Suprapubic skin (tissue), 4 donors: ENCODE measurements around the gene LZTS2. TPM values are rescaled to one million over a fixed set of nuclear protein-coding genes. Genes with fewer than 3 reads are reported as not detected.

Experiments
- DNase-seq, 2 donors: peaks; one replicate each; pipeline ENCODE4 v3.0.0-alpha.2; 2019; ENCODE audit warnings: low spot score in 2 of 2
- H3K27ac ChIP-seq: fragments of 200-600 bp; sonication (generic); one replicate; pipeline ENCODE4 v1.5.1; 2019
- H3K27me3 ChIP-seq: fragments of 200-600 bp; sonication (generic); one replicate; pipeline ENCODE4 v1.5.1; 2019
- H3K36me3 ChIP-seq: fragments of 200-600 bp; sonication (generic); one replicate; pipeline ENCODE4 v1.5.1; 2019
- H3K4me1 ChIP-seq: fragments of 200-600 bp; sonication (generic); one replicate; pipeline ENCODE4 v1.5.1; 2019
- H3K4me3 ChIP-seq: fragments of 200-600 bp; sonication (generic); one replicate; pipeline ENCODE4 v1.5.1; 2019; ENCODE audit warnings: mild to moderate bottlenecking
- H3K9me3 ChIP-seq: fragments of 200-600 bp; sonication (generic); one replicate; pipeline ENCODE4 v1.5.1; 2019
- EP300 ChIP-seq: sonication (generic); formaldehyde crosslinking; IDR thresholded peaks from one replicate; pipeline ENCODE4 v1.6.1; 2017; ENCODE audit warnings: antibody characterized with exemption
- POLR2A ChIP-seq, 2 donors: fragments of 450-650 bp; IDR thresholded peaks; one replicate each; pipeline ENCODE4 v1.6.1; 2017; ENCODE audit warnings: antibody characterized with exemption in 2 of 2, mild to moderate bottlenecking in 2 of 2, moderate library complexity in 2 of 2
- POLR2AphosphoS5 ChIP-seq, 3 donors: sonication (generic); formaldehyde crosslinking; IDR thresholded peaks; one replicate each; pipeline ENCODE4 v1.6.1; 2017; ENCODE audit warnings: antibody characterized with exemption in 3 of 3
- WGBS: methylation state at CpG from one replicate; pipeline ENCODE4 v1.1.5; 2018; 5-methylcytosine and 5-hydroxymethylcytosine counted together
- total RNA-seq, 4 donors: library from RNA; depleted of rRNA; stranded (reverse); fragments of >200 nt; gene quantifications; one replicate each; pipeline ENCODE4 v1.1.0, GENCODE V29; 2016
- TF ChIP-seq, protein P1 (sequence below), 2 donors: fragments of 200-600 bp in 1 of 2; fragments of 450-650 bp in 1 of 2; sonication (generic) in 1 of 2; IDR thresholded peaks; one replicate each; pipeline ENCODE4 v1.5.1; 2016 to 2019; ENCODE audit warnings: antibody characterized with exemption in 2 of 2, mild to moderate bottlenecking in 1 of 2, moderate library complexity in 1 of 2

LZTS2 gene
- total RNA-seq, 4 donors from 2014 or later: 51.9 to 88.8 (median 61.2) TPM

DNA sequence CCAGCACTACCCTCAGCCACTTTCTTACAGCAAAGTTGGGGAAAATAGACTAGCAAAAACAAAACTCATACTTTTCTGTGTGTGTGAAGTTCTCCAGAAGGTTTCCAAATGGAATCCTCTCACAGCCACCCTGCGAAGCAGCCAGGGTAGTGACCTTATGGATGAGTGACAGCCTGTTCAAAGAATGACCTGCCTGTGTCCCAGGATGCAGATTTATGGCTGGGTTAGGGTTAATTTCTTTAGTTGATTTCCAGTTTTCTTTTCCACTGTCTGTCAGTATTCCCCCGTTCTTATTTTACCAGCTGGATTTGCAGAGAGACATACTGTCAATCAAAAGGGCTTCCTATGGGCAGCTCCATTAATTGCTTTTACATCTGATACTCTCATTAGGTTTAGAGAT is 32.7 kb upstream of the LZTS2 start:
- Histone ChIP-seq H3K36me3 (peaks cover 36% of the 10 kb centered on the region), H3K4me3 (no peak overlapping the region), H3K27me3 (no peaks in the 10 kb centered on the region), H3K4me1 (peaks cover 14% of the 10 kb centered on the region), H3K9me3 (no peaks in the 10 kb centered on the region), H3K27ac (no peak overlapping the region)
- WGBS: 72% methylated on average over 2 of the region's 2 CpGs
- DNase-seq: no peak
- TF ChIP-seq EP300 (no peak), POLR2A (IDR thresholded peaks at IDR 0.05) (no peak), POLR2AphosphoS5 (IDR thresholded peaks at IDR 0.05) (no peak)
- TF ChIP-seq, protein P1, sequence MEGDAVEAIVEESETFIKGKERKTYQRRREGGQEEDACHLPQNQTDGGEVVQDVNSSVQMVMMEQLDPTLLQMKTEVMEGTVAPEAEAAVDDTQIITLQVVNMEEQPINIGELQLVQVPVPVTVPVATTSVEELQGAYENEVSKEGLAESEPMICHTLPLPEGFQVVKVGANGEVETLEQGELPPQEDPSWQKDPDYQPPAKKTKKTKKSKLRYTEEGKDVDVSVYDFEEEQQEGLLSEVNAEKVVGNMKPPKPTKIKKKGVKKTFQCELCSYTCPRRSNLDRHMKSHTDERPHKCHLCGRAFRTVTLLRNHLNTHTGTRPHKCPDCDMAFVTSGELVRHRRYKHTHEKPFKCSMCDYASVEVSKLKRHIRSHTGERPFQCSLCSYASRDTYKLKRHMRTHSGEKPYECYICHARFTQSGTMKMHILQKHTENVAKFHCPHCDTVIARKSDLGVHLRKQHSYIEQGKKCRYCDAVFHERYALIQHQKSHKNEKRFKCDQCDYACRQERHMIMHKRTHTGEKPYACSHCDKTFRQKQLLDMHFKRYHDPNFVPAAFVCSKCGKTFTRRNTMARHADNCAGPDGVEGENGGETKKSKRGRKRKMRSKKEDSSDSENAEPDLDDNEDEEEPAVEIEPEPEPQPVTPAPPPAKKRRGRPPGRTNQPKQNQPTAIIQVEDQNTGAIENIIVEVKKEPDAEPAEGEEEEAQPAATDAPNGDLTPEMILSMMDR (IDR thresholded peaks at IDR 0.05): no peak

DNA sequence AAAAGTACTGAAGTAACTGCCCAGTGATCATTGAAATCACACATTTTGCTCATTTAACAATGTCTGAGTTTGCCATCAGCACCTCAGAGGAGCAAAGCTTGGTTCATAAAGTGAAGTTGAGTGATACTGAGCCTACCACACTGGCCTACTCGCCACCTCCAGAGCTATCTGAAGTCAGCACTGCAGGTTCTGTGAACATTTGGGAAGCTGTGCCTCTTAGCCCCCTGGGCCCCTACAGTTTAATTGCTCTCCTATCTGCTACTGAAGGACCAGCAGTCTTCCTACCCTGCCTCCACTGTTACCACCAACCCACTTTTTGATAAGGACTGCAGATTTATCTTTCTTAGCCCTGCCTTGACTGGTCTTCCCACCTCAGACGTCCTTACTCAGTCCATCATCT is 32.3 kb upstream of the LZTS2 start:
- no peak for TF ChIP-seq POLR2A (IDR thresholded peaks at IDR 0.05)
- no peak for TF ChIP-seq EP300
- no peak for TF ChIP-seq POLR2AphosphoS5 (IDR thresholded peaks at IDR 0.05)
- TF ChIP-seq, protein P1 (IDR thresholded peaks at IDR 0.05): no peak
- Histone ChIP-seq H3K9me3 (no peaks in the 10 kb centered on the region), H3K4me1 (peaks cover 14% of the 10 kb centered on the region), H3K27me3 (no peaks in the 10 kb centered on the region), H3K36me3 (peaks cover 31% of the 10 kb centered on the region), H3K27ac (no peak overlapping the region), H3K4me3 (no peak overlapping the region)
- 69% methylated on average over 2 of the region's 2 CpGs for WGBS
- DNase-seq: no peak

DNA sequence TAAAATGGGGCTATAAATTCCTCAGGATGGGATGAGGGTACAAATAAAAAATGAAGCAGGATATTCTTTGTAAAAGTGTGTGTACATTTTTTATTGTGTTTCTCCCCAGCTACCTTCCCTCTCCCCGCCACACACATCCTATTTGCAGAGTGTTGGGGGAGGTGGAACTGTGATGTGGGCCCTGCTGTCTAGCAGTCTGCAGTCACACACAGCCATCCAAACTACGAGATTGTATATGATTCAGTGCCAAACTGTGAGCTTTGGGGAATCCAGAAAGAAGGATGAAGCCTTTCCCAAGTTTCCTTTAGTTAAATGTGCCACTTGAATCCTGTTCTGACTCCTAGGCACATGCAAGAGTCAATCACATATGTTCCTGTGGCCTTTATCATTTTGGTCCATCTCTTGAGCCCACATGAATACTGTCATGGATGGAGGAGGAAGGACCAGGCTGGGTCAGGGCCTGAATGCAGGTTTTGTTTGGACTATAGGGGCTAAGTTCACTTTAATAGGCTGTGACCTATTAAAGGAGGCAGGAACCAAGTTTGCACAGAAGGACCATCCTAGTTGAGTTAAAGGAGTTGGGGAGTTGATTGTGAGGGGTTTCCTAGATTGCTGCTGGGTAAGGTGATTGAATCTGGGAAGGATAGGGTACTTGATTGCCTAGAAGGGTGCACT is 31.4 kb upstream of the LZTS2 start:
- DNase-seq: no peak
- no peak overlapping the region for H3K4me3 ChIP-seq
- H3K9me3 ChIP-seq: no peaks in the 10 kb centered on the region
- WGBS: 87% methylated on average over 2 of the region's 2 CpGs
- no peaks in the 10 kb centered on the region for H3K27me3 ChIP-seq
- no peak for TF ChIP-seq POLR2AphosphoS5 (IDR thresholded peaks at IDR 0.05)
- no peak overlapping the region for H3K27ac ChIP-seq
- peaks cover 23% of the 10 kb centered on the region for H3K36me3 ChIP-seq
- H3K4me1 ChIP-seq: peaks cover 14% of the 10 kb centered on the region

DNA sequence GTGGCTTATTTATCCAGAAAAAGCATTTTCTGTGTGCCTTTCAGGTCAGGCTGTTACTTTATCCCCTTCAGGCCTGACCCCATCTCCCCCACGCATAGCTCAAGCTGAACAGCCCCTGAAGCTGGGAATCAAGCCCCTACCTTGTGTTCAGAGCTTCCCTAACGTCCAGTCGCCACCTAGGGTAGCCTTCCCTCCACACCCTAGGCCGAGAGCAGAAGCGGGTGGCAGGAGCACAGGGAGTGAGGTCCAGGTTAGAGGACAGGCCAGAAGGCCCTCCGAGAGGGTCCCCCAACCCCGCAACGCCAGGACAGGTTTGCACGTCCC is 30.8 kb upstream of the LZTS2 start:
- WGBS: 20% methylated on average over 9 of the region's 9 CpGs
- H3K27ac ChIP-seq: no peak overlapping the region

GRCh38 chr10:100969187-100970075 is 30.2 kb upstream of the LZTS2 start, which contains the start of gene SEMA4G:
Gene SEMA4G (plus strand): TSS chr10:100969504. CDS start chr10:100972913, 3,409 bp downstream.
- Histone ChIP-seq H3K4me3 (peak within 1 kb of the TSS; percentile 63), H3K4me1 (peaks cover 14% of the 10 kb centered on the region), H3K27me3 (no peaks in the 10 kb centered on the region), H3K9me3 (no peaks in the 10 kb centered on the region), H3K36me3 (peaks cover 16% of the 10 kb centered on the region), H3K27ac (no peak within 1 kb of the TSS)
- peak in 1 of 2 donors; percentile 71 for DNase-seq
- TF ChIP-seq POLR2A (IDR thresholded peaks at IDR 0.05): no peak
- TF ChIP-seq, protein P1 (IDR thresholded peaks at IDR 0.05): peak; percentile 37 to 74
- TF ChIP-seq POLR2AphosphoS5 (IDR thresholded peaks at IDR 0.05): no peak
- 10% methylated on average over 8 of the region's 70 CpGs for WGBS

More for the DNA sequence above, 30.8 kb upstream of the LZTS2 start:
- Histone ChIP-seq H3K4me3 (peak overlapping the region; percentile 63), H3K27me3 (no peaks in the 10 kb centered on the region), H3K9me3 (no peaks in the 10 kb centered on the region), H3K36me3 (peaks cover 22% of the 10 kb centered on the region), H3K4me1 (peaks cover 14% of the 10 kb centered on the region)
- TF ChIP-seq, protein P1 (IDR thresholded peaks at IDR 0.05): no peak
- TF ChIP-seq POLR2AphosphoS5 (IDR thresholded peaks at IDR 0.05): no peak
- no peak for TF ChIP-seq POLR2A (IDR thresholded peaks at IDR 0.05)
- TF ChIP-seq EP300: no peak
- no peak for DNase-seq
